GM18507 (cell line): ENCODE data around the gene C17orf113.

ENCODE experiments used
- DNase-seq: peaks from one replicate; pipeline ENCODE4 v3.0.0; 2011; ENCODE audit warnings: low read depth; ENCODE audit not compliant: insufficient read length; ENCODE audit errors: extremely low spot score
- FAIRE-seq: peaks from 2 replicates; lab custom pipeline; 2011; peaks lifted over from hg19 to GRCh38; lab: Jason Lieb, UNC

Gene C17orf113

DNA sequence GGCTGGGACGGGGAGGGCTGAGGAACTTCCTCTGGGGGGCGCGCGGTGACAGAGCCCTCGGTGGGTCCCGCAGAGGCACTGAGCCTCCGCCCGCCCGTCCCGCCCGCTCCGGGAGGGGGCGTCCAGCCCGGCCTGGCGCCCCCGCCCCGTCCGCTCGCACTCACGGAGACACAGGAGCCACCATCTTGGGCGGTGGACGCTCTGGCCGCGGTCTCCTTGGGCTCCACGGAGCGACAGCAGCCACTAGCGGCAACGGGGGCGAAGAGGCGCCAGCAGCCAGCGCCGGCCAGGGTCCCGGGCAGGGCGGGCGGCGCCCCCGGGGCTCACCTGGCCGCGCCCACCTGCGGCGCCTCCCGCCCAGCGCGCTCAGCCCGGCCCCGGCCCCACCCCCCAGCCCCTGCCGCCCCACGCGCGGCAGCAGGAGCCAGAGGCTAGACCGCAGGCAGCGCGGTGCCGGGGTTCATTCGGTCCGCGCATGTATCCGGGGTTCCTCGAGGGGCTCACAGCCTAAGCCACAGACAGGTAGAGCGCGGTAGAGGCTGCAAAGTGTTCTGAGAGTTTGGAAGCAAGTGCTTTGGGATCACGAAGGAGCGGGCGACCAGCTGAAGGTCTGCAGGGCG, at the start of gene C17orf113:
Gene C17orf113, minus strand, starts transcription at position 209 of the 620 bp plus-strand sequence. CDS start 7,225 bp downstream, outside the sequence.
- peak; percentile 47 for DNase-seq
- FAIRE-seq = no peak

DNA sequence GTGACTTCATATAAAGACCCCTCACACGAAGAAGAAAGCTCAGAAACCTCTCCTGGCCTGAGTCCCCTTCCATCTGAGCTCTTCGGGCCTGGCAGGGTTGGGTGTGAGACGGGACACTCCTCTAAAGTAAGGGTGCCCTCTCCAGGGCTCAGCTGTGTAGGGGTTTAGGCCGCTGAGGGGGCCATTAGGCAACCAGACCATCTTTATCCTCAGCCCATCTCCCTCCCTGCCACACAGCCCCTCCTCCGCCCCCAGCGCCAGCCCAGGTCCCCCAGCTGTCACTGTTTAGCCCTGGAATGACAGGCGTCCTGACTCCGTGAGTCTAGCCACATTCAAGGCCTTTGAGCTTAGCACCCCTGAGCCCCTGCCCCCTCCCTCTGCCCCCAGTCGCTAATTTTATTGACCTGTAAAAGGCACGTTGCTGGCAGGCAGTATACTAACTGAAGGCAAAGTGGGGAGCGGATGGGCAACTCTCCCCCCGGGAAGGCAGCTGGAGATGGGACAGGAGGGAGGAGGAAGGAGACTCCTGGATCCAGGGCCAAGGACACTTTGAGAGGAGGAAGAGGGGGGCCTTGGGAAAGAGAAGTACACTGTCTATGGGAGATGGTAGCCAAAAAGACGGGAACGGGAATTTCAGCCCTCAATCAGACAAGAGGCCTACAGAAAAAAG, 48.5 kb upstream of the C17orf113 start:
- no peak for DNase-seq
- no peak for FAIRE-seq

DNA sequence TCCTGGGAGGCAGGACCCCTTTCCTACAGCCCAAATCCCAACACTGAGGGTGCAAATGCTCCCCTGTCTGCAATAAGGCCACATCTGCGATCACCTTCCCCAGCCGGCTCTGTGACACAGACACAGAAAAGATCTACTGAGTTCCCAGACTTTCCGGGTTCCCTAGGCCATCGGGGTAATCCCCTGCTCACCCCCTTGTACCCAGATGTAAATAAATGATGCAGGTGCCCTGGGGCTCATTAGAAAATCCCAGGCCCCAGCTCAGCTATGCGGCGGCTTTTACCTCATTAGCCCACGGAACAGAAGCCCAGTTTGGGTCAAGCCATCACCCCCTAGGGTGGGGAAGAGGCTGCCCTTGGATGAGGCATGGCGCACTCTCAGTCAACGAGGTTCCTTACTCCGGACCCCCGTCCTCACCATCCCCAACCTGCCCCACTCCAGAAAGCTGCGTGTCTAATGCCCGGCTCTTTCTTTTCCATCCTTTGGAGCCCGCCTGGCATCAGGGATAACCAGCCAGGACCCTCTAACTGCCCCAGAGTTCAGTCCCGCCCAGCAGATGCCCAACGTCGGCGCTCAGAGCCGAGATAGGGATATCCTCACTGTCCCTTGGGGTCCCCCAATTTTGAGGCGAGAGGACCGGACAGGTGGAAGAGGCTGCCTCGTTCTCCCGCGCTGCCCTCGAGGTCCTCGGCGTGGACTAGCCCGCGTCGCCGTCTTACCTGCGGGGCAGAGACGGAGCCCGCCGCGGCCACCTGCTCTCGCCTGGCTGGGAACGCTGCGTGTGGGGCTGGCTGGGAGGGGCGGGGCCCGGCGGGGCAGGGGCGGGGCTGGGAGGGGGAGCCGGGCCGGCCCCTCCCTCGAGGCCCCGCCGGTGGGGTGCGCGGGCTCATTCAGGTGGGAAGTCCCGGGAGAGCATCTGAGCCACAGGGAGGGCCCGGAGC, 47.6 kb upstream of the C17orf113 start, which contains the start of gene ZNF385C:
Gene ZNF385C, minus strand, starts transcription at position 783 of the 941 bp plus-strand sequence. CDS start 35,417 bp downstream, outside the sequence.
- DNase-seq (no peak), FAIRE-seq (no peak)

DNA sequence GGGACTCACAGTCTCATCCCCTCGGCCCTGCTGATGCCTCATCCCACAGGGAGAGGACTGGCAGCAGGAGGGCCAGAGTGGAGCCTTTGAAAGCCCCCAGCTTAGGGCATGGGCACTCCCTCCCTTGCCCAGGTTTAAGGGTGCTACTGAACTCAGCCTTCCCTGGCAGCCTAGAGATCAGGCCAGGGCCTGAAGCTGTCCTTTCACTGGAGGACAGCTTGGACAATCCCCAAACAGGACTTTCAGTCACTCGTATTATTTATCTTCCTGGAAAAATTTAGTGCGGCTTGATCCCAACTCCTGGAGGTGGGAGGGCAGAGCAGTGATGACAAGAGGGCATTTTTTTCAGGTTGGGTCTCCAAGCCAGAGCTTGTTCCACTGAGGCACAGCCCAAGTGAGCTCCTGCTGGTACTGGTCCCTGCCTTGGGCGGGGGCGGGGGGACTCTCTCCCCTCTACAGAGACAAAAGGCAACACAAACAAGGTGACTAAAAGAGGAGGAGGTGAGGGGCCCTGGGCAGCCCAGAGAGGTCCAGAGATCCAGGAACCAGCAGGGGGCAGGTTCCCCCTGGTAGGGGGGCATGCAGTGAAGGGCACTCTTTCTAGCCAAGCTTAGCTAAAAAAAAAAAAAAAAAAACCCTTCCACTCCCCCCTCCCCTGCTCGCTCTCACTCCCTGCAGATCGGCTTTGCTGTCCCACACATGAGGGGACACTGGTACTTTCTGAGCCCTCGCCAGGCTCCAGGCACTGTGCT, 46.1 kb upstream of the C17orf113 start:
- no peak for FAIRE-seq

DNA sequence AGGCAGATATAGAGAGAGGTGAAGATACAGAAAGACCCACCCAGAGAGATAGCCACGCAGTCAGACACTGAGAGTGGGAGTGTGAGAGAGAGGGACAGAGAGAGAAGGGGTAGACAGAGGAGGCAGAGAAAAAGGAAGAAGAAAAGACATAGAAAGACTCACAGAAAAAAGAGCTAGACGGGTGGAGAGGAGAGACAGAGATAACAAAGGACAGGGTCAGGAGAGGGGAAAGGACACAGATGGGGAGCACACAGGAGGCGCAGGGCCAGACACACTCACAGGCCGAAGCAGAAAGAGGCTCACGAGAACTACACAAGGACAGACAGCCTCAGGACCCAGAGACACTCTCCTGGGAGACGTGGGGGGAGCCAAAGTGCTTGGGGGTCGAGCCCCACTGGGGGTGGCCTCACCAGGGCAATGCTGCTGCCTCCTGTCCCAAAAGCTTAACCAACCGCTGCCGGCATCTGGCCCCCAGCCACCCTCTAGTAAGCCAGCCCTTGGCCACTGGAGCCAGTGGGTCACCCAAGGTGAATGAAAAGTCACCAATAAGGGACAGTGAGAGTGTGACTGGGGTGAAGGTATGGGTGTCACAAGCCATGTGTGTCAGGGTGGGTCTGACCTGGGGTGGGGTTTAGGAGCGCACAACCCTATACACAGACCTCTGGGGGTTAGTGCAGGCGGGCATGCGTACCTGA, 44.1 kb upstream of the C17orf113 start:
- no peak for FAIRE-seq
- no peak for DNase-seq

More for the DNA sequence above, 46.1 kb upstream of the C17orf113 start:
- DNase-seq = no peak

DNA sequence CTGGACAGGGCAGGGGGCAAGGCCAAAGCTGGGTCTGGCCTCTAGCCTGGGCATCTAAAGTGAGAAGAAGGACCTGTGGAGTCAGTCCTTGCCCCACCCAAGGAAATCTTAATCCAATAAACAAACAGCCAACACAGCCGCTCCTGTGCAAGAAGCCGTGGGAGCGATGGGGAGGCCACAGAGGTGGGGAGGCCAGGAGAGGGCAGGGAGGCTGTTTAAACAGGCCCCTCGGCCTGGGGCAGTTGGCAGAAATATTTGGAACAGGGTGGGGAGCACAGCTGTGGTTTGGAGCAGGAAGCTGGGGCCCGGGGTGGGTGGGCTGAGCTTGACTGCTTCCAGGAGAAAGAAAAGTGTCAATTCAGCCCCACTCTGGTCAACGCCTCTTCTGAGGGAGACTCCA, 42.5 kb upstream of the C17orf113 start:
- DNase-seq = no peak

DNA sequence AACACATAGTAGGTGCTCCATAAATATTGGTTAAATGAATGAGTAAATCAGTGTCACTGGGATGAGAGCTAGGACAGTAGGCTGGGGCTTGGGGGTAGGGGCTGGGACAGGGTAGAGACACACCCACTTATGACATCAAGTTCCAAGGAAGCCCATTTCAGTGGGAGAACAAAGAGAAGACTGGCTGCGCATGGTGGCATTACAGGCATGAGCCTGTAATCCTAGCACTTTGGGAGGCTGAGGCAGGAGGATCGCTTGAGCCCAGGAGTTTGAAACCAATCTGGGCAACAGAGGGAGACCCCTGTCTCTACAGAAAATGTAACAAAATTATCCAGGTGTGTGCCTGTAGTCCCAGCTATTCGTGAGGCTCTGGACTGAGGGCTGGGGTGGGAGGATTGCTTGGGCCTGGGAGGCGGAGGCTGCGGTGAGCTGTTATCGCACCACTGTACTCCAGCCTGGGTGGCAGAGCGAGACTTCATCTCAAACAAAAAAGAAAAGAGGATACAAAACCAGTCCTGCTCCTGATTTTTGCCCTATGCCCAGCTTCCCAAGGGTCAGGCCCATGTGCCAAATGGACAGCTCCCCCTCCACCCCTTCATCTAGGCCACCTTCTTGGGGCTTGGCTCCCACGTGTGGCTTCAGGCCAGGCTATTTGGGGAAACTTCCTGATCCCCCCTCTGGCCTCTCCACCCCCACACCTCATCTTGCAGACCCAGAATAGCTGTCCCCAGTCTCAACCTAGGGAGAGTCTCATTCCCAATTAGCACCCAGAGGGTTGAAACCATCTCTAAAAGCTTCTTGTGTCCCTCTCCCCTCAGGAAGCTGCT, 40.8 kb upstream of the C17orf113 start:
- no peak for DNase-seq
- no peak for FAIRE-seq

More for the DNA sequence above, 42.5 kb upstream of the C17orf113 start:
- no peak for FAIRE-seq

DNA sequence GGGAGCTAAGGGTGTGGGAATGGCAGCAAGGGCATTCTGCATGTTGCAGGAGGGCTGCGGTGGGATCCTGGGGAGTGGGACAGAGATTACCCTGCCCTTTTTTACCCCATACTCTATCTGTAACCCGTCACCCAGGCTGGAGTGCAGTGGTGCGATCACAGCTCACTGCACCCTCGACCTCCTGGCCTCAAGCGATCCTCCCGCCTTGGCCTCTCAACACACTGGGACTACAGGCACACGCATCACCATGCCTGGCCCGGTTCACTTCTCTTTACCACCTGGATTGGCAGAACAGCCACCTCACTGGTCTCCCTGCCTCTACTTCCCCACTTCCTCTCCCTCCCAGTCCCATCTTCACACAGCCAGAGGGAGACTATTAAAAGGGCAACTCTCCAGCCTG, 38.3 kb upstream of the C17orf113 start:
- no peak for DNase-seq
- FAIRE-seq = no peak

DNA sequence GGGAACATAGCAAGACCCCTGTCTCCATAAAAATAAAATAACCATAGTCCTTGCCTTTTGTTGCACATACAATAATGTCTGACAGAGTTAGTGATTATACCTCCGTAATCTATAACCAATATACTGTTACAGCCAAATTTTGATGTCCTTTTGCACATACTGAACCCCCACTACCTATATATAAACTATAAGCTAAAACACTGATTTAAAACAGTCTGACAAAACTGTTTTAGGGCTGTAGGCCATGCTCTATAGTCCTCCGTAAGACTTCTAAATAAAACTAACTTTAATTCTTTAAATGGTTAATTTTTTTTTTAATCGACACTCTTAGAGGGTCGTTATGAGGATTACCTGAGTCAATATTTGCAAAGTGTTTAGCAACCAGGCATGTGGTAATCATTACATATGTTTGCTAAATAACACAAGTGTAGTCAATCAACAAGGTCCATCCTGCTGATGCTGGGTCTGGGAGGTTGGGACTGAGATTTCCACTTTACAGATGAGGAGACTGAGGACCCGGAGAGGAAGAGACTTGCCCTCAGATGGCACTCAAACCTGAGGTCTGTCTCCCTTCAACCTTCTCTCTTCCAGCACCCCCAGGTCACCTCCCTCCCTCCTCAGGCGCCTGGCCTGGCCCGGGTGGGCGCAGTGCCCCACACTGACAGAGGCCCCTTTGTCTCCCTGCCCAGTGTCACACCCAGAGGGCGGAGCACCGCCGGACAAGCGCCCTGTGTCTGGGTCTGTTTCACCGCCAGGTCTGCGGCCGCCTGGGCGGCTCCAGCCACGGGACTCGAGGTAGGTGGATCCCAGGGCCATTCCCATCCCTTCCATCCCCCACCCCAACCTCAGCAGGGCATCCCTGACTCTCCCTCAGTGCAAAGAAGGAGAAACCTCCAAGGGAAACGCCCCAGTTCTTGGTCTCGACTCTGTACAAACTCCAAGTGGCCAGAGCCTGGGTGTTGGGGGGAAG, 37.6 kb upstream of the C17orf113 start:
- FAIRE-seq (no peak), DNase-seq (no peak)

DNA sequence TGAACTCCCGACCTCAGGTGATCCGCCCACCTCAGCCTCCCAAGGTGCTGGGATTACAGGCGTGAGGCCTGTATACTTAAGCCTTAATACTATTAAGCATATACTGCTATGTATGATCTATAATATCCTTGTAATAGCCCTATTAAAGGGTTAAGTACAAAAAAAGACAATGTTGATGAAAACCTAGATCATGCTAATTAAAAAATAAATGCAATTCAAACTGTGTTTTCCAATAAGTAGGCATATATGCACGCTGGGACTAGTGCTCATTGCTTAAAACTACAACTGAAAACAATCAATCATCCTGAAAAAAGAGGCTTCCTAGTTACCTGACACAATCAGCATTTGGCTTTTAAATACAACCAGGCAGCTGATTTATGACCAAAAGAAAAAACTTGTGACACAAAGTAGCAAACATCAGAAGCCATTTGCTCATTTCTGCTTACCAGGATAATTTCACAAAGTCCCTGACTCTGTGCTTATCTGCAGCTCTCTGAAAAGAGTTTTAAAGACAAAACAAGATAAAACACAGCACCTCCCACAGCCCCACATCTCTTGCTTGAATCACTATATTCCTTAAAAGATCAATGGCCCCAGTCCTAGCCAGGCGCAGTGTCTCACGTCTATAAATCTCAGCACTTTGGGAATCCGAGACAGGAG, 36.8 kb upstream of the C17orf113 start:
- DNase-seq (no peak), FAIRE-seq (no peak)

DNA sequence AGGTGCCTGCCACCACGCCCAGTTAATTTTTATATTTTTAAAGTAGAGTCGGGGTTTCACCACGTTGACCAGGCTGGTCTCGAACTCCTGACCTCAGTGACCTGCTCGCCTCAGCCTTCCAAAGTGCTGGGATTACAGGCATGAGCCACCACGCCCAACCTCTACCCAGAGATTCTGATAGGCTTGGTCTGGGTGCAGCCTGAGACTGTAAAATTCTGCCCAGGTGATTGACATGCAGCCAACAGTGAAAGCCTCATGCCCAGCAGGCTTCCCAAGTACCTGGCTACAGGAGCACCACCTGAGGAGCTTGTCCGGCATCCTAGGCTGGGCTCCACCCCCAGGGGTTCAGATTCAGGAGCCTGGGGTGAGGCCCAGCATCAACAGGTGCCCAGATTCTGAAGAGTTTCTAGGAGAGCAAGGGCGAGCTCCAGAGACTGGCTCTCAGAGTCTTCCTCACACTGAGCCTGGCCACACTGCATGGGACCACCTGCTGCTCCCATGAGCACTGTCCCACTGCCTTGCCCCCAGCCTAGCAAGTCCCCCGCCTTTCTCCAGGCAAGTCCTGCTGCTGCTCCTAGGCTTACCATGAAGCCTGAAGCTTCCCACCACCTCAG, 31.2 kb upstream of the C17orf113 start:
- FAIRE-seq (no peak), DNase-seq (no peak)

DNA sequence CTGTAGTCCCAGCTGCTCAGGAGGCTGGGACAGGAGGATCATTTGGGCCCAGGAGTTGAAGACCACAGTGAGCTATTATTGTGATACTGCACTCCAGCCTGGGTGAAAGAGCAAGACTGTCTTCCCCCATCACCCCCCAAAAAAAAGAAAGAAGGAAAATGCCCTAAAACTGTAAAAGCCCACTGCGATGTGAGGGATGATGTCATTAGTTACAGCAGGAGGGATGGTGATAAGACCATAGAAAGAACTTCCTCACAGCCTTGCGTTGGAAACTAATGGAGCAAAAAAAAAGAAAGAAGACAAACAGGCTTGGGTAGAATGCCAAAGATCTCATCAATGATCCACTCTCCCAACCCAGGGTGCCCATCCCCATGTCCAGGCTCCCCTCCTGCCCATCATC, 29.1 kb upstream of the C17orf113 start:
- DNase-seq (no peak), FAIRE-seq (no peak)

DNA sequence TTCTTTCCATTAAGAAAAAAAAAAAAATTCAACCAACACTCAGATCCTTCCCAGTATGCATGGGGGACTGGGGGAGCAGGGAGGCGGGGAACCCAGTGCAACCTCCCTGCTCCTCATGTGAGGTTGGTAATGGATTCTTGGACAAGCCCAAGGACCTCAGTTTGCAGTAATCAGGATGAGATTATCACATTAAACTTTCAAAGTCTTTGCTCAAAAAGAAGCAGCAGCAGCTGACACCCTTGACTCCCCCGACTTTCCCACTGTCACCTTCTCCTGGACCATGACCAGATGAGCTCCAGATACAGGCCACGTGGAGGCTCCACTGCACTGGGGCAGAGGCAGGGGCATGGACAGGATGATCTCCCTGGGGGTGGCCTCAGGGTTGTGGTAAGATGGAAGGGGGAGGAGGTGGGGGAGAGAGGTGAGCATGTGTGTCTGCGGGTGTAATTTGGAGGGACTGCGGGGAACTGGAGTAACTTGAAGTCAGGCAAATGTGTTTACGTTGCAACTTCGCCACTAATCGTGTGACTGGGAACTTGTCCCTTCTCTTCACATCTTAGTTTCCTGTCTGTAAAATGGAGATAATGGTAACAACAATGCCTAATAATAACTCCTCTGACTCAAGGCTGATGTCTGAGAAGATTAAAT, 28.1 kb upstream of the C17orf113 start:
- FAIRE-seq (no peak), DNase-seq (no peak)

DNA sequence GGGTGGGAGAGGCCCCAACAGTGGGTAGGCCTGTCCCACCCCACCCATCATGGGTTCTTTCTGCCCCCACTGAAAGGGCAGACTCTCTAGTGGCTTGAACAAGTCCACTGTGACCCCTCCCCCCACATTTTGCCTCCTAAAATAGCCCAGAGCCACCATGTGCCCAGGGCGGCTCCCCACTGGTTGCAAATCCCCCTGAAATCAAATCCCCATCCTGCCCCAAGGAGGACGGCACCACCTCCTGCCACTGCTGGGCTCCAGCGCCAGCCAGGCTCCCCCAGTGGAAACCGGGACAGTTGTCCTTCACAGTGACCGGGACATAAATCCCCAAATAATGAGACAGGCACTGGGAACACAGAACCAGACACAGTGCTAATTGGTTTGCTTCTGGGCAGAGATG, 27.4 kb upstream of the C17orf113 start:
- no peak for DNase-seq
- no peak for FAIRE-seq

DNA sequence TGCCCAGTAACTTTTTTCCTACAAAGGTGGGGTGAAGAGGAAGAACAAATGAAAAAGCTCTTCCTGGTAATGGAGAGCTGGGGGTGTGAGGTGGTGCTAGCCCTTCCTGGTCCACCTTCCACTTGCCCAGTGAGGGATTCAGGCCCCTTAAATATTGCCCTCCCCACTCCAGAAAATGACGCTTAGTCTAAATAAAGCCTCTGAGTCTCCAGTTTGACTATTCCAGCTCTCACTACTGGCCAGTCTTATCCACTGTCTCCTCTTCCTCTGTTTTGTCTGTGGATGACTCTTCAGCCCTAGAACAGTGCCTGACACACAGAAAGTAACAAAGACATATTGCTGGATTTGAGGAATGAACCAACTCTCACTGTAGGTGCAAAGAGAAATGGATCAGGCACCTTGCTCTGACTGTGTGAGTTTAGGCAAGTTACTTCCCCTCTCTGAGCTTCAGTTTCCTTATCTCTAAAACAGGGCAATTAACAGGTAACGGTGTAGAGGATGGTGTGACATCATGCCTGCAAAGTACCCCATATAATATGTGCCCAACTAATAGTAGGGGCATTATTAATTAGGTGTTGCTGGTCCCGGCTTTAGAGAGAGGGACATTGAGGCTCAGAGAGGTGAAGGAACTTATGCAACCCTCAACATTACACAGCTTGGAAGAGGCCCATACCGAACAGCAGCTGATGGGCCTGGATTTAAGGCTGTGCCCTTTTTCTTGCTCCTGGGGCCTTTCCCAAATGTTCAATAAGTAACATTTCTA, 26.6 kb upstream of the C17orf113 start:
- FAIRE-seq (no peak), DNase-seq (no peak)
